Fibroblast of pulmonary artery (primary cell): Measurements from ENCODE around the gene APOE.
"Not testable (repeated sequence)": the region's sequence is repeated elsewhere in the genome, so short reads cannot be mapped to it uniquely, and the experiment has no call there.

Experiments
- DNase-seq: peaks from one replicate; pipeline ENCODE4 v3.0.0-alpha.2; 2010; ENCODE audit warnings: low read depth
- H3K4me3 ChIP-seq: replicated peaks from 2 replicates; pipeline ENCODE4 v1.5.1; 2011; ENCODE audit warnings: low read depth, mild to moderate bottlenecking, control low read depth, low read length, moderate library complexity
- CTCF ChIP-seq: IDR thresholded peaks from 2 replicates; pipeline ENCODE4 v1.5.1; 2011; ENCODE audit warnings: mild to moderate bottlenecking, control low read depth, low read length, inconsistent platforms; ENCODE audit errors: missing control alignments

The APOE gene

DNA sequence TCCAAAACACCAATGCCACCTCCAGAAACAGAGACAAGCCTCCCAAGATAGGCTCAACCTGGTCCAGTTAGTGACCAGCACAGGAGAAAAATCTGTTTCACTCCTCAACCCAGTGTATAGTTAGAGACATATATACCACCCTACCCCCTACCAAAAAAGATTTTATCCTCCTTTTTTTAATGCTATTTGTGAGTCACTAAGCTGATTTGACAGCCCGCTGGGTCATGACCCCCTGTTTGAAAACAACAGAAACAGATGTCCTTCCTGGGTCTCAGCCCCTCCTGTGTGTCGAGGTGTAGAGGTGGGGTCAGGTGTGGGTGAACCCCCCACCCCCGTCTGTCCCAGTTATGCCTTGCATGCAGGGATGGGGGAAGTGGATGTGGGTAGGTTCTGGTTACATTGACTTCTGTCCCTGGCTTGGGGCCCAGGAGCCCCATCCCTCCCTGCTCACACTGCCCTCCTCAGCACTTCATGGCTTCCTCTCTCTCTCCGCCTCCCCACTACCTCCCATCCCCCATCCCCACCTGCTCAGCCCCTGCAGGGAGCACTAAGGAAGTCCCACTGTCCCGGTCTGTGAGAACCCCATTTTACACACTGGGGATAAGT is 28.6 kb upstream of the APOE start:
- no peak for DNase-seq
- H3K4me3 ChIP-seq = no peak overlapping the region
- no peak for TF ChIP-seq CTCF

- H3K4me3 ChIP-seq = no peak overlapping the region
- TF ChIP-seq CTCF = no peak
- DNase-seq = no peak
These were observed 27.3 kb upstream of the APOE start for GRCh38 chr19:44878120-44878865.

DNA sequence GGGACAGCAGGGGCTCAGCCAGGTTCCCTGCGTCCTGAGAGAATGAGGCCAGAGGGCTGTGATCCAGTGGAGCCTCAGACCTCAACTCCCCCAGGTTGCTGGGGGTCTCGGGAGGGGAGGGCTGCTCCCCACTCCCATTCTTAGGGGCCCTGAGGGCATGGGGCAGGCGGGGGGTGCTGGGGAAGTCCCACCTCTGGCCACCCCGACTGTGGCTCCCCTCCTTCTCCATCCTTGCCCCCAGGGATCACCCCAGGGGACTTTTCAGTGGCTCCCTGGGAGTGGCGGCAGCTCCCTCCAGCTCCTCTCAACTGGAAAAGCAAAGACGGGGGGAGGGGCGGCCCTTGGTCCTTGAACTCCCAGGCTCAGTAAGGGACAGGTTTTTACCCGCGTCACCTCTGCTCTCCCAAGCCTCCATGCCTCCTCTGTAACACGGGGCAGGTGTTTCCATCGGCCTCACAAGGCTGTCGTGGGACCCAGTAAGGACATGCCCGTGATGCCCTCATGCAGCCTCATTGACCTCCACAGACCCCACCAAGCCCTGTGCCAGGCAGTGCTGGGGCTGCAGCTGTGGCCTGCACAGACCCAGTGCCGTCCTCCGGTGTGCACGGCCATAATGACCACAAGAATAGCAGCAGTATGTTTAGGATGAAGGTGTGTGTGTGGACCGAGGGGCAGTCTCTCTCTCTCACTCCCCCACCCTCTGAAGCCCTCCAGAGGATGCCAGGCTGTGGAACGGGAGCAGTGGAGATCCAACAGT is 26.1 kb upstream of the APOE start:
- no peak for TF ChIP-seq CTCF
- no peak for DNase-seq
- H3K4me3 ChIP-seq = no peak overlapping the region

DNA sequence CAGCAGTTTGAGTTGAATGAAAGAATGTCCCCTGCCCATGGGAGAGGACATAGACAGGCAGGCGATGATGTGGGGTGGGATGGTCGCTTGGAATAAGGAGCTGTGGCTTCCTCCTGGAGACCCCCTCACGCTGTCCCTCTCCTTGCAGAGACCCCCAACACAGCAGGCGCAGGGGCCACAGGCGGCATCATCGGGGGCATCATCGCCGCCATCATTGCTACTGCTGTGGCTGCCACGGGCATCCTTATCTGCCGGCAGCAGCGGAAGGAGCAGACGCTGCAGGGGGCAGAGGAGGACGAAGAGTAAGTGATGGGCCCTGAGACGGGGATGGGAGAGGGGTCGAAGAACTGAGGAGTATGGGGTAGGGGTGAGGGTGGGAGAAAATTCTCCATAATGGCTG is 23.5 kb upstream of the APOE start:
- no peak for TF ChIP-seq CTCF
- no peak overlapping the region for H3K4me3 ChIP-seq
- DNase-seq = no peak

GRCh38 chr19:44882619-44883397 is 22.8 kb upstream of the APOE start:
- DNase-seq, H3K4me3 ChIP-seq: not testable (repeated sequence)

- H3K4me3 ChIP-seq = no peak overlapping the region
- no peak for DNase-seq
- TF ChIP-seq CTCF = no peak
These were observed 21.7 kb upstream of the APOE start for GRCh38 chr19:44883922-44884321.

- no peak for DNase-seq
- no peak for TF ChIP-seq CTCF
- H3K4me3 ChIP-seq = no peak overlapping the region
These were observed 21.0 kb upstream of the APOE start for GRCh38 chr19:44884566-44884965.
